T-helper 2 cell (primary cell): Measurements from ENCODE around the gene SETD5.

Experiments used
- DNase-seq, 5 experiments: peaks; one replicate each; pipeline versions ENCODE4 v3.0.0 to v3.0.0-alpha.2; 2012 to 2022

The SETD5 gene

GRCh38 chr3:9525078-9525477, 127.7 kb downstream of the SETD5 start:
- no peak for DNase-seq
